GM18861 (cell line): ENCODE data around the gene CCDC178.
"Not testable (repeated sequence)": the region's sequence is repeated elsewhere in the genome, so short reads cannot be mapped to it uniquely, and the experiment has no call there.

ENCODE experiments used
- ATAC-seq: cut with Tn5 transposase; IDR thresholded peaks from one replicate; pipeline ENCODE4 v1.9.1; 2021; ENCODE audit not compliant: unreplicated experiment

CCDC178 gene, protein sequence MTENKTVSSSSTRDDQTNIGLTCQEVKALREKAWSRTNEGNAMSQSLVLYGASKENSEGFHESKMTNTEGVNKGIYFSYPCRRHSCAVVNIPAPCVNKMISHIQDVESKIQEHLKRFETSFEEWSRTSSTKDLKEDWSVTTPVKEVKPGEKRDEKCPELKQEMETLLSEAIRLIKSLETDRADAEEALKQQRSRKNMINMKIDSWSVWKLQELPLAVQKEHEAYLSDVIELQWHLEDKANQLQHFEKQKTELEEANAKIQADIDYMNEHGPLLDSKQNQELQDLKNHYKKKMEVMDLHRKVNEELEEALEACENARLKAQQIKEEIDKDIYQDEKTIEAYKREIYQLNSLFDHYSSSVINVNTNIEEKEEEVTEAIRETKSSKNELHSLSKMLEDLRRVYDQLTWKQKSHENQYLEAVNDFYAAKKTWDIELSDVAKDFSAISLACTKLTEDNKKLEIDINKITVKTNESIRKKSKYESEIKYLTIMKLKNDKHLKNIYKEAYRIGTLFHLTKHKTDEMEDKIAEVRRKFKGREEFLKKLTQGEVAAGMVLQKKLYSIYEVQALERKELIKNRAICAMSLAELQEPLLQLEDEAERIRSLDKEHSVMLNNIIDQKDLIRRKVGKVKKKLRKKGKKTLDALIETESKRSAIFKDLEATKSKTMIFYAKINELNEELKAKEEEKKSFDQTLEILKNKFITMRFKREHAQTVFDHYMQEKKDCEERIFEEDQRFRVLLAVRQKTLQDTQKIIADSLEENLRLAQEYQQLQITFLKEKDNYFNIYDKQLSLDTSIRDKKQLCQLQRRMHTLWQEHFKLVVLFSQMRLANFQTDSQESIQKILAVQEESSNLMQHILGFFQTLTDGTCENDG

DNA sequence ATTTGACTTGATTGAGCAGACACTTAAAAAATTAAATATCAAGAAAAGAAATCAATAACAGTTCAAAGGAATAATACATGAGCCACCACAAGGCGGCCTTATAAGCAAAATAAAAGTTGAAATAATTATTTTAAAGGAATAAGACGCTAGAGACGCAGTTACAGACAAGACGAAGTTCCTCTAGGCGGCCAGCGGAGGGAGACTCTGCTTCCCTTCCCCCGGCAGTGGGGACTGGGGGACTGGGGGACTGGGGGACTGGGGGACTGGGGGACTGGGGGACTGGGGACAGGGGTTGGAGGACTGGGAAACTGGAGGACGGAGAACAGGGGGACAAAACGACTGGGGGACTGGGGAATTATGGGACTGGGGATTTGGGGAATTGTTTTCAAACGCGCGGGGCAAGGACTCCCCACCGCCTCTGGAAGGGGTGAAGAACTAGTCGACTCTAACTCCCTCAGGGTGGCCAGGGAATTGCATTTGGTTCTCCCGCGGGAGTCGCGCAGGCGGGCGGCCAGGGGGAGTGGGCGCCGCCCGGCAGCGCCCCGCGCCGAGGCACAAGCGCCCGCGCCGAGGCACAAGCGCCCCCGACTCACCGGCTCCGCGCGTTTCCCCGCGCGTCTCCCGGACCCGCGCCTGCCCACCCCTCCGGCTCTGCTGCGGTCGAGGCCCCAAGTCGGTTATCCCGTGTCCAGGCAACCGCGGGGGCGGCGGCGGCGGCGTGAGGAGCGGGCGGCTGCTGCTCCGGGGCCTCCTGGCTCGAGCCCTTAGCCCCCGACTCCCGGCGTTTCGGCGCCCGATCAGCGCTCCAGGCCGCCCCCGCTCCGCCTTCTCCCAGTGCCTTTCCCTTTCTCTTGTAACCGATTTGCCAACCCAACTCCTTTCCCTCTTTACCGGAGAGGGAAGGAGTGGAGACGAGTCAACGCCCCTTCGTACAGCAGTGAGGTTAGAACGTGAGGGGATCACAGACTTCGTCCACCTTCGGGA, at the start of gene CCDC178:
TSS of gene CCDC178 (minus strand) at position 662 of the 984 bp plus-strand sequence. CDS start 28,633 bp downstream, outside the sequence.
- ATAC-seq: no peak

DNA sequence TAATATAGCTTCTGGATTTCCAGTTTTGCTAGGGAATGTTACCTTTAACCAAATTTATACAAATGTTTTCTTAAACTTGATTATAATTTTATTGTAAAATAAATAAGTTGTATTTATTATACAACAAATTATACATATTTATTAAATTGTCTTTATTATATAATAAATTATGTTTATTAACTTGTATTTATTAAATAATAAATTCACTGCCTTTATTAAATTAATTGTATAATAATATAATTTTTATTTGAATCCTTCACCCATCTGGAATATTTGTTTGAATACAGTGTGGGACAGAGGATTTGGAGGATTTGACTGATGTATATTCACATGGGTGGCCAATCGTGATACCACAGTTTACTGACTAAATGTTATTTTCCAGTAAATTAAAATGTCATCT, 43.4 kb upstream of the CCDC178 start:
- no peak for ATAC-seq

DNA sequence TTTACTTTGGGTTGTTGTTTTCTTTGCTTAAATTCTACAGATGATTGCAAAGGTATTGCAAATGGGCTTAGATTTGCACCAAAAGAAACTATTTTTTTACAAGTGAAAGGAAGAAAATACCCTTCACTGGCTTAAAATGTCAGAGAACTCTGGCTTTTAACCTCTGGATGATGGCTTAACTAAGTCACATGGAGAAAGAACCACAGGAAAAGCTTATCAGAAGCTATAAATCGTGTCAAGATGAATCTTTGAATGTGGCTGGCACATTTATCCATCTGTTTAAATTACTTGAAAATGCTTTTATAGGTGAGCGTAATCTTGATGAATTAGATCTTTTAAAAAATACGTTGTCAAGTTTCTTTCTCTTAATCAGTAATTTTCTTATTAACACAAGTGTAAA, 32.0 kb upstream of the CCDC178 start:
- no peak for ATAC-seq

DNA sequence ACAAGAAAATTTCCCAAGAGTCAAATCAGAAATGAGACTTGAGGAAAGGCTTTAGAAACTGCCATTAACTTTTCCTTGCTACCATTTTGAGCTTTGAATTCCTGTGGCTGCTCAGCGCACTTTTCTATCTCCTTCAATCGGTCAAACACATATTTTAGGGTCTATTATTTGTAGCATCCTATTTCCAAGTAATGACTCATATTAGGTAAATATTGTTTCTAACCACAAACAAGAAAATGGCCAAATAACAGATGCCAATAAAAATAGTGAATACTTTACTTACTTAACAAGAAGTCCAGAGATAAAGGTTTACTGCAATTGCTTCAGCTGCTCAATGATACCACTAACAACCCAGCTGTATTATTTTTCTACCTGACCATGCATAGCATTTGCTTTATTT, 29.7 kb upstream of the CCDC178 start:
- ATAC-seq: no peak

DNA sequence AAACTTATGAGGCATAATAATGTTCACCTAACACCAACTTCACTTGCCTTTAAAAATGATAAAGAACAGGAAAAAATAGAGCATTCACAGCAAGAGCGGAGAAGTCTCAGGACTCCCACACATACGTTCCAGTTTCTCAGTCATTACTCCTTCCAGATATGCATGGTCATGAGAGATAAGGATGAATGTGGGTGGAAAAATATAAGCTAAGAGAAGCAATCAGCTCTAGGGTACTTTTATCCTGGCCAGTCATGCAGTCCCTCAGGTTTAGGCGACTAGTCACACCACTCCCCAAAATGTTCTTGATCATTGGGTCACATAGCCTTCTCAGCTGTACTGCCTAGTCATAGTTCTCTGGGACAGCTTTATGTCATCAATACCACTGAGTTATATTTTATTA, 29.2 kb upstream of the CCDC178 start:
- ATAC-seq: no peak

DNA sequence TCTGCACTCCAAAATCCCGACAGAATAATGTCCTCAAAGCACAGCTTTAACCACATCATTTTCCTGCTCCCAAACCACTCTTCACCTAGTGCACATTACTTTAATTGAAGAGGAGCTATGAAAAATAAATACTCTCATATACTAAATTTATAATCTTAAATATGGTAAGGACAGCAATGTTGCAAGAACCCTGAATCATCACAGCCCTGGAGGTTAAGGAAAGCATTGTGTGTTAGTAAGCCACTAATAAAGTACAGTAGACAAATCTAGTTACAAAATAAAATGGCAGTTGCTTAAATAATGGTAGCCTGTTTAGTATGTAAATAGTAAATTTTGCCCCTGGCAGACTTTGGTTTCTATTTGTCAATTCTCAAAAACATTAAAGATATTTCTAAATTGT, 27.0 kb upstream of the CCDC178 start:
- no peak for ATAC-seq

DNA sequence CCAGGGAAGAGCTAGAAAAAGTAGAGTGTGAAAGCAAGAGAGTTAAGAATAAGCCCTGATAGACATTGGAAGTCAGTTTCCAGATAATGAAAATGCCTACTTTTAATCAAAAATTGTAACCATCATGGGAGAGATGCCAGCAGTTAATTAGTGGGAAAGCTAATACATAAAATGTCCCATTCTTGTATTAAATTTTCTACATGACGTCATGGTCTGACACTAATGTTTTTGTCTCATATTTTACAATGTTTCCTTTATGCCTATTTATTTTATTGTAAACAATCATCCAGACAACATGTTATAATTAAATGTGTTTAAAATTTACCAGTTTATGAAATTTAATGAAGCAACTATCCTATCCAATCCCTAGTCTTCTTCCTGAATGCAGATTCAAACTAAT, 26.3 kb upstream of the CCDC178 start:
- ATAC-seq: no peak

DNA sequence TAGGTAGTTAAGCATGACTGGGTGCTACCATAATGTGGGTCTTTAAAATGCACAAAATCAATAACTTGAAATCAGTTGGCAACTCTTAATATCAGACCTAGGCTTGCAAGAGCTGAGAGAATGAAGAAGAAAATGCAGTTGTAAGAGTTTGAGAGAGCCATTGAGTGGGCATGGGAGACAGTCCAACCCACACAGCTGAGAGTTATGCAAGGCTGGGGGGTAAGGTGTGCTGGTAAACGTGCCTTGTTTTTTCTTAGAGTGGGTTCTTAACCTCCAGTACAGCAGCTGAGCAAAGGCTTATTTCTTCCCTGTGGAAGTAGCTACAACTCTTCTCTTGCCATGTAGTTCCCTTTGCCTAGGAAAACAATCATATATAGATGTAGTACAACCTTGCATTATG, 20.2 kb upstream of the CCDC178 start:
- no peak for ATAC-seq

DNA sequence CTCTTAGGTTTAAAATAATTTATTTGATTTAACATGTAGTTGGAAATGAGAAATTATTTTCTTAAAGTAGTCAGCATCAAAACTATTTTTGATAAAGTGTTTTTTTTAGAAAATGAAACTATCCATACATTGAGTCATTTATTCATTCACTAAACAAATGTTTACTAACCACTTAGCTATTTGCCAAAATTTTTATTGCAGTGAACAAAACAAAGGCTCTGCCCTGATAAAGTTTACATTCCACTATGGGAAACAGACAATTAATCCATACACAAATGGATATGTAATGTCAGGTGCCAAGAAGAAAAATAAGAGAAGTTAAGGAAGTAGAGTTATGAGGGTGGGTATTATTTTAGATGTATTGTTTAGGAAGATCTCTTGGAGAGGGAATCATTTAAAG, 19.1 kb upstream of the CCDC178 start:
- no peak for ATAC-seq

DNA sequence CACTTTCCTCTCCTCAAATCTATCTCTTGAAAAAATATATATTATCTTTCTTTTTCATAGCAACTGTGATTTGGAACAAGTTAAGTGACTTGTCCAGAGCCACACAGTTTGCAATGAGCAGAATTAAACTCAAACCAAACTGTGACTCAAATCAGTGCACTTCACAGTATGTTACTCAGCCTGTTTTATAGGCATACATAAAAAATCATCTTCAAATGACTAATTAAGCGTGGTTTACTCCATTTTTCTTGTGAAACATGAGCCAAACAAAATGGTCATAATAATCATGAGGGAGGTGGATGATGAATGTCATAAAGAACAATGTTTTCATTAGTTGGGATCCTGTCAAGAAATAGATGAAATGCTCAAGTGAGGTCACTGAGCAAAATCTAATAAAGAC, 6.1 kb upstream of the CCDC178 start:
- ATAC-seq: no peak

DNA sequence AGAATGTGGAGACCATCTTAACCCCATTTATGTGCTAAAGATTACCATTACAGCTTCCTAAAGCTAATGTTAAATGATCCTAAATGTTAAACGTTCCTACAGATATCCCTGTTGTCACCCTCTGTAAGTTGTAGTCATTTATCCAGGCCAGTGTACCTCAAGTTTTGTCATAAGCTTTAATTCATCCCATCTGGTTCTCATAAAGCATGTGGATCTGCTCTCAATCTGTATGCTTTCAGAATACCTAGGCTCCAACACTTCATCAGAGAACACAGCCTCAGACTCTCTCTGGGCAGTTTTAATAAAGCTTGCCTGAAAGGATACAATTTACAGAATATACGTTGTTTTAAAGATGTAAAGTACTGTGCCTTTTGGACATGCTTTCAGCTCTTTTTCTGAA, 4.2 kb upstream of the CCDC178 start:
- ATAC-seq: no peak

DNA sequence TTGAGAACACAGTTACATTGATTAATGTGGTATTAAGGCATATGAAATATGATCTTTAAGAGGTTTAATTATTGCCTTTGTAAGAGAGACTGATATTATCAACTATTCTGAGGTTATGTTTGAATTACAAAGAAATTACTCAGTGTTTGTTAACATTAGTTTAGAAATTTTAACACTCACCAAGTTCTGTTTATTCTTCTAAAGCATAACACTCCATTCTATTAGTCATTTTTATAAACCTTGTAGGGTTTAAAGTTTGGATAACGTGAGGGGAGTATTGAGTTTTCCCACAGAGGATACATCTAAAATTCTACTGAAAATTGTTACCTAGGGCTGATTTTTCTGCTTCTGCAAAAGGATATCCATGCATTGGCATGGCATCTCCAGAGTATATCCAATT, 7.7 kb downstream of the CCDC178 start:
- ATAC-seq: no peak

DNA sequence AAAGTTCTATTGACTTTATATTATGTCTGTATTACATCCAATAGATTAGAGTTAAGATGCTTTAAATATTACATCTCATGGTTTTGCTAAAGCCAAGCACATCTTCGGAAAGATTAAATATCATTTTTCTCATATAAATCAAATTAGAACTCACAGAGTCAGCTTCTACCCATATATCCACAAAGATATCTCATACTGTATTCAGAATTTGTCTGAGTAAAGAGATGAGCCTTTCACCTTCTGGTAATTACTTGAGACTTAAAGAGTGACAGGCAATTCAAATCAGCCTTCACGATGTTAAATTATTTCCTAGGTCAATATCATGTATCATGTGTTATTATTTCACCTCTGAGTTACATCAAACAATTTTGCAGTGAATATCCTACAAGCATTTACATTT, 13.0 kb downstream of the CCDC178 start:
- ATAC-seq: no peak

DNA sequence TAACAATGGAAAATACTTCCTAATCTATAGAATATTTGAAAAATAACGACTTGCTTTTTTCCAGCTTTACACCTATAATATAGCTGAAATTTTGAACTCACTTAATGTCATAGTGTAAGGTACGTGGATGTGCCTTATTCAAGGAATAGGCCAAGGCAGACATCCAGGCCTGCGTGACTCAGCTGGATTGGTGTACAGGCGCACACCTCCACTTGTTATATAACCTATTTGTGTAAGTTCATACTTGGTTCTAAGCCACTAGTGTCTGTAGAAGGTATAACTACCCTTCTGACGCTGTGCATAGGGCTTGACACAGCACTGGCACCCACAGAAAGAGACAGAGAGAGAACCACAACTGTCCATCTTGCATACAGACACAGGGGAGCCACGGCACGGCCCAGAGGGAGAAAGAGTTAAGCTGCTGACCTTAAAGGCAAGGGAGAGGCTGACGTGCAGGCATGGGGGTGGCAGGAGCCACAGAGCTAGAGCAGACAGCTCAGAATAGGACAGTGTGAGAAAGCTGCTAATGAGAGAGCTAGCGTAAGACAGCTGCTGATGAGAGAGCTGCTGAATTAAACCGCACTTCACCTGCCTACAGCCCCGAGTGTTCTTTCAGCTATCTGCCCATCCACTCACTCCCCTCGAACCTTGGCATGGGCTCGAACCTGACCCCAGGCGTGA, 16.1 kb downstream of the CCDC178 start:
- no peak for ATAC-seq

DNA sequence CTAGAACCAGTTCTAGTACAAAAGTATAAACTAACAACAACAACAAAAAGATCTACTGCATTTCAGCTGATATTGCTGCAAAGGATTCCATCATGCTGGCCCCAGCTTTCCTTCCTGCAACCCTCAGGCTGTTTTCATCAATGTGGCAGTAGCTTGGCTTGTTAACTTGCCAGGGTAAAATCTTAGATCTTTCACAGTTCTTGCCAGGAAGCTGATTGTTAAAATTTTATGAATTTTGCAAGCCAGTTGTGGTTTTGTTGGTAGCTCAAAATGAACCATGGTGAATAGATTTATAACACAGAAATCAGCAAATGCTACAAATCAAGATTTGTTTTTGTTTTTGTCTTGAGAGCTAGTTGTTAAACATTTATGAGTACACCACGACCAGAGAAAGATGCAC, 19.3 kb downstream of the CCDC178 start:
- no peak for ATAC-seq

DNA sequence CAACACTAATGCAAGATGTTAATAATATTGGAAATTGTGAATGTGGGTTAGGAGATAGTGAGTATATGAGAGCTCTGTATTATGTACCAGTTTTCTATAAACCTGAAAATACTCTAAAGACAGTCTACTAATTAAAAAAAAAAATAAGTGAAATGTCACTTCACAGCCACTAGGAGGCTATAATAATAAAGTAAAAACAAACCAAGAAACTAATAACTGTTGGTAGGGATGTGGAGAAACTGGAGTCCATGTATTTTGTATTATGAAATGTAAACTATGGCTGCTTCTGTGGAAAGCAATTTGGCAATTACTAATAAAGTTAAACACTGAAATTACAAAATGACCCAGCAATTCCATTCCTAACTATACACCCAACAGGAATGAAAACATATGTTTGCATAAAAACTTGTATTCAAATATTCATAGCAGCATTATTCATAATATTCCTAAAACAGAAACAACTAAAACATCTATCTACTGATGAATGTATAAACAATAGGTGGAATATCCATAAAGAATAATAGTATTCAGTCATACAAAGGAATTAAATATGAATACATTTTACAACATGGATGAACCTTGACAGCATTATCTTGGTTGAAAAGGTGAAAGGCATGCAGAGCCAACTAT, 36.2 kb downstream of the CCDC178 start:
- ATAC-seq: no peak

DNA sequence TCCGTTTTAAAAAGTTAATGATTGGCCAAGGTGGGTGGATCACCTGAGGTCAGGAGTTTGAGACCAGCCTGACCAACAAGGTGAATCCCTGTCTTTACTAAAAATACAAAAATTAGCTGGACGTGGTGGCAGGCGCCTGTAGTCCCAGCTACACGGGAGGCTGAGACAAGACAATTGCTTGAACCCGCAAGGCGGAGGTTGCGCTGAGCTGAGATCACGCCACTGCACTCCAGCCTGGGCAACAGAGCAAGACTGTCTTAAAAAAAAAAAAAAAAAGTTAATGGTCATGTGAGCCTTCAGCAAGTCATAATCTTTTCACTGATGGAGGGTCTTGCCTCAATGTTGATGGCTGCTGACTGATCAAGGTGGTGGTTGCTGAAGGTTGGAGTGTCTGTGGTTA, 41.6 kb downstream of the CCDC178 start:
- not testable (repeated sequence) for ATAC-seq

DNA sequence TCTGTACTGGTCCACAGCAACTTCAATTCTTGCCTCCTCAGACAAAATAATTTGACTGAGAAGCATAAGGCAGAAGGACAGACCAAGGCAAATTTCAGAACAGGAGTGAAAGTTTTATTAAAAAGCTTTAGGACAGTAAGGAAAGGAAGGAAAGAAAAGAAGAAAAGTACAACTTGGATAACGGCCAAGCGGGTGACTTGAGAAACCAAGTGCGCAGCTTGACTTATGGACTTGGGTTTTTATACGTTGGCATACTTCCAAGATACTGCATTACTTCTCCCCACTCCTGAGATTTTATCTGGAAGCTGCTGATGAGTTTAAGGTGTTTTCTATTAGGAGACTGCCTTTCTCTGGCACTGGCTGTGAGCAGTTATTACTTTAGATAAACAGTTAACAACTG, 64.7 kb downstream of the CCDC178 start:
- no peak for ATAC-seq

DNA sequence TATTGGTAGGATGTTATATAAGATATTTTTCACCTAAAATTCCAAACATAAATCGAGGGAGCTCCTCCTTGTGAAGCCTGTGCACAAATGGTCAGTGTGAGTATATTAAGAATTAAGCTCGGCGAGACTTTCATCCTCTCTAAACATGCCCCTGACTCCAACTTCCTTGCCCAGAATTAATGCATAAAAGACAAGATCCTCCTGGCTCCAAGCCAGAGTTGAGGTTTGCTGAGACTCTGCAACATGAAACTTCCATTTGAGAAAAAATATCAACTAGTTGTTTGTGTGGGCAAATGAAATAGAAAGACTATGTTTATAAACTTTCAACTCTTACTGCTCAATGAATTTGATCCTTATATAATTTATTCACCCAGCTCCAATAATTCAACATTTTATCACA, 68.1 kb downstream of the CCDC178 start:
- ATAC-seq: no peak
